HG03354 (cell line): Measurements from ENCODE around the gene MT1B.
"Not testable (repeated sequence)": the region's sequence is repeated elsewhere in the genome, so short reads cannot be mapped to it uniquely, and the experiment has no call there.

Experiments used
- ATAC-seq: cut with Tn5 transposase; IDR thresholded peaks from one replicate; pipeline ENCODE4 v1.9.1; 2021; ENCODE audit warnings: mild to moderate bottlenecking; ENCODE audit not compliant: unreplicated experiment, poor library complexity, severe bottlenecking

The MT1B gene

DNA sequence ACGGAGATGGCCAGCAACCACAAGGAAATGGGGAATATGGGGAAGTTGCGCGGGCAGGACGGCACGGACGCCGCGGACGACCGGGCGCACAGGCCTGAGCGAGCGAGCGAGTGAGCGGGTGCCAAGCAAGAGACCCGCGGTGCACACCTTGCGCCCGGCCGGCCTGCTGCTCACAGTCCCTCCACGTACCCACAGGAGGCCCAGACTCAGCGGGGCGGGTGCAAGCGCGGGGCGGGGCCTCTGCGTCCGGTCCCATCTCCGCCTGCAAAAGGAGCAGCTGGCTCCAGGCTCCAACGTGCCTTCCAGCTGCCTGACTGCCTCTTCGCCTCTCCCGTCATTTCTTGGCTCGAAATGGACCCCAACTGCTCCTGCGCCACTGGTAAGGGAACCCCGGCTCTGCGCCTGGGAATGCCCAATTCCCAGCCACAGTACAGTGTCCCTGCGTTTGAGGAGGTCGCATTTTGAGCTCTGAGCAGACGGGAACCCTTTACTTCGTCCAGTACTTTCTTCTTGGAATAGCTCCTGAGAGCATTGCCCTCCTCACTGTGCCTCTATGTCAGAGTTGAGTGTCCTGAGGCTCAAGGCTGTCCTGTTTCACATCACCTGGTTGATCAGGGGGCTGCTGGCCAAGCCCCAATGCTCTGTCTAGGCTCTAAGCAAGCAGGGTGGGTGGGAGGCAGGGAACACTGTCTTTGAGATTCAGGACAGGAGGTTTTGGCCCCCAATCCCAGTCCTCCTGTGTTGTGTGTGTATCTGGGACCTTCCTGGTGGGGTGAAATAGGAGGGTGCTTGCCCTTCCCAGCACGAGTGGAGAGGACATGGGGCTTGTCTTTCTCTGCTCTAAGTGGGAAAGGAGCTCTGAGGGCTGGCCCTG, 34.2 kb upstream of the MT1B start:
- peak; percentile 56 for ATAC-seq

DNA sequence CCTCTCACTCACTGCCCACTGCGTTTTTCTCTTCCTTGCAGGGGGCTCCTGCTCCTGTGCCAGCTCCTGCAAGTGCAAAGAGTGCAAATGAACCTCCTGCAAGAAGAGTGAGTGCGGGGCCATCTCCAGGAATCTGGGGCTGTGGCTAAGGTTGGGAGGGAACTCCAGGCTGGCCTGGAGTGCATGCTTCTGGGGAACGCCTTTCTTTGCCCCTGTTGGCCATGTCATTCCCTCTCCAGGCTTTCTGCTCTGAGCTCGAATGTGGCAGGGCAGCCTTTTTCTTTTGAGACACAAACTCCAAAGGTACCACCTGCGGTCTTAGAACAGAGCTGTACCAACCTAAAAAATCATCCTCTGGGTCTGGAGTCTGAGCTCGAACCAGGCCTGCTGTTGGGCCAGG, 33.5 kb upstream of the MT1B start:
- no peak for ATAC-seq

DNA sequence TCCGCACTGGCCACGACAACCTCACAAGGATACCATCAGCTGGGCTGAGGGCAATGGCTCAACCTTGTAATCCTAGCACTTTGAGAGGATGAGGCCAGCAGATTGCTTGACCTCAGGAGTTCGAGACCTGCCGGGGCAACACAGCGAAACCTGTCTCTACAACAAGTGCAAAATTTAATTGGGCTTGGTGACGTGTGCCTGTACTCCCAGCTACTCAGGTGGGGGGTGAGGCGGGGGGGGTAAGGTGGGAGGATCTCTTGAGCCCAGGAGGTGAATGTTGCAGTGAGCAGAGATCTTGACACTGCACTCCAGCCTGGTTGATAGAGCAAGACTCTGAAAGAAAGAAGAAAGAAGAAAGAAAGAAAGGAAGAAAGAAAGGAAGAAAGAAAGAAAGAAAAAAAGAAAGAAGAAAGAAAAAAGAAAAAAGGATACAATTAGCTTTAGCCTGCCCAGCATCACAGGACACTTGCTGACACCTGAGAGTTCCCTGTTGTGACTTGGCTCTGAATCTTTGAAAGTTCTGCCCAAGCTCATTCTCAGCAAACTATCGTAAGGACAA, 31.3 kb upstream of the MT1B start:
- ATAC-seq: no peak

DNA sequence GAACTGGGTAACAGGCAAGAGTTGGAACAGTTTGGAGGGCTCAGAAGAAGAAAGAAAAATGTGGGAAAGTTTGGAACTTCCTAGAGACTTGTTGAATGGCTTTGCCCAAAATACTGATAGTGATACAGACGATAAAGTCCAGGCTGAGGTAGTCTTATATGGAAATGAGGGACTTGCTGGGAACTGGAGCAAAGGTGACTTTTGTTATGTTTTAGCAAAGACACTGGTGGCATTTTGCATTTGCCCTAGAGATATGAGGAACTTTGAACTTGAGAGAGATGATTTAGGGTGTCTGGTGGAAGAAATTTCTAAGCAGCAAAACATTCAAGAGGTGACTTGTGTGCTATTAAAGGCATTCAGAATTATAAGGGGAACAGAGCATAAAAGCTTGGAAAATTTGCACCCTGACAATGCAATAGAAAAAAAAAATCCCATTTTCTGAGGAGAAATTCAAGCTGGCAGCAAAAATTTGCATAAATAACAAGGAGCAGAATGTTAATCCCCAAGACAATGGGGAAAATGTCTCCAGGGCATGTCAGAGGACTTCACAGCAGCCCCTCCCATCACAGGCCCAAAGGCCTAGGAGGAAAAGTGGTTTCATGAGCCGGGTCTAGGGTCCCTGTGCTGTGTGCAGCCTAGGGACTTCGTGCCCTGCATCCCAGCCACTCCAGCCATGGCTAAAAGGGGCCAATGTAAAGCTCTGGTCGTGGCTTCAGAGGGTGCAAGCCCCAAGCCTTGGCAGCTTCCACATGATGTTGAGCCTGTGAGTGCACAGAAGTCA, 29.8 kb upstream of the MT1B start:
- not testable (repeated sequence) for ATAC-seq

DNA sequence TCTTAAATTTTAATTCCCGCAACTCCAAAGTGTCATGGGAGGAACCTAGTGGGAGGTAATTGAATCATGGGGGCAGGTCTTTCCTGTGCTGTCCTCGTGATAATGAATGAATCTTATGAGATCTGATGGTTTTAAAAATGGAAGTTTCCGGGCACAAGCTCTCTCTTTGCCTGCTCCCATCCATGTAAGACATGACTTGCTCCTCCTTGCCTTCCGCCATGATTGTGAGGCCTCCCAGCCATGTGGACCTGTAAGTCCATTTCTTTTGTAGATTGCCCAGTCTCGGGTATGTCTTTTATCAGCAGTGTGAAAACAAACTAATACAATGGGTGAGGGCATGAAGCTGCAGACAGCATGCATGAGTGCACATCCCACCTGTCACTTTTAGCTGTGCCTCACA, 28.5 kb upstream of the MT1B start:
- not testable (repeated sequence) for ATAC-seq

DNA sequence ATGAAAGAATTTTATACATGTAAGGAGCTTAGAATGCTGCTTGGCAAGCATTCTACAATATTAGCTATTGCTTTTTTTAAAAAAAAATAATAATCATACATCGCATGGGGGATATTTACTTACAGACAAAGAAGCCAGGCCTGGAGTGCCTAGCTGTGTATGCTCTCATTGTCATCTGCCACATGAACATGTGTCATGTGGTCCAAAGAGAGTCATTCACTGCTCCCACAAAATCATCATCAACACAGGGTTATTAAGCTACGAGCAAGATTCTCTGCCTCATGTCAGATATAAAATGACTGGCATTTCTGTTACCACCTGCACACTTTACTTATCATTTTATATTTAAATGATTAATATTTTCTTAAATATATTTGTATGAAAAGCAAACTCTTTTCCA, 28.0 kb upstream of the MT1B start:
- ATAC-seq: no peak

DNA sequence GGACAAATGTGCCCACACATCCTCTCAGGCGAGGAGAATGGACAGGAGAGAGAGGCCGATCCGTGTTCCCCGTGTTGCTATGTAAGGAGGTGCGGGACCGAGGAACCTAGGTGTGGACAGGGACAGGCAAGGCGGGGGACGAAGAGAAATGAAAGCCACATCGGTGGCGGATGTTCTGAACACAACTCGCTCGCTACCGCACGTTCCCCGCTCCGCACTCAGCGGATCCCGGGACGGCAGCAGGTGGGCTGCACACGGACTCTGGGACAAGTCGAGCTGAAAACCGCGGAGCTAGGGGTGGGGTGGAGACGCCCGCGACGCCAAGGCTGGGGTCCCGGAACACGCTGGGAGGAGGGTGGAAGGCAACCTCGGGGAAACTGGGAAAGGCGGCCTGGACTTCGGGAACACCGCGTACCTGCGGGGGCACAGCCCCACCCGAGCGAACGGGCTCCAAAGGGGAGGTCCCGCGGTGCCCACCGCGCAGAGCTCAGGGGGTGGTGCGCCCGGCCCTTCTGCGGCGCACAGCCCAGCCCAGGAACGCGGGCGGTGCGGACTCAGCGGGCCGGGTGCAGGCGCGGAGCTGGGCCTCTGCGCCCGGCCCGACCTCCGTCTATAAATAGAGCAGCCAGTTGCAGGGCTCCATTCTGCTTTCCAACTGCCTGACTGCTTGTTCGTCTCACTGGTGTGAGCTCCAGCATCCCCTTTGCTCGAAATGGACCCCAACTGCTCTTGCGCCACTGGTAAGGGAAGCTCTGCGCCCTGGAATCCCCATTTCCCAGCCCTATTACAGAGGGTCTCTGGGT, 26.3 kb upstream of the MT1B start, which contains the start of gene MT1E:
TSS of gene MT1E (plus strand) at position 642 of the 803 bp plus-strand sequence. CDS start at position 713, 71 bp downstream.
- ATAC-seq: peak; percentile 82

DNA sequence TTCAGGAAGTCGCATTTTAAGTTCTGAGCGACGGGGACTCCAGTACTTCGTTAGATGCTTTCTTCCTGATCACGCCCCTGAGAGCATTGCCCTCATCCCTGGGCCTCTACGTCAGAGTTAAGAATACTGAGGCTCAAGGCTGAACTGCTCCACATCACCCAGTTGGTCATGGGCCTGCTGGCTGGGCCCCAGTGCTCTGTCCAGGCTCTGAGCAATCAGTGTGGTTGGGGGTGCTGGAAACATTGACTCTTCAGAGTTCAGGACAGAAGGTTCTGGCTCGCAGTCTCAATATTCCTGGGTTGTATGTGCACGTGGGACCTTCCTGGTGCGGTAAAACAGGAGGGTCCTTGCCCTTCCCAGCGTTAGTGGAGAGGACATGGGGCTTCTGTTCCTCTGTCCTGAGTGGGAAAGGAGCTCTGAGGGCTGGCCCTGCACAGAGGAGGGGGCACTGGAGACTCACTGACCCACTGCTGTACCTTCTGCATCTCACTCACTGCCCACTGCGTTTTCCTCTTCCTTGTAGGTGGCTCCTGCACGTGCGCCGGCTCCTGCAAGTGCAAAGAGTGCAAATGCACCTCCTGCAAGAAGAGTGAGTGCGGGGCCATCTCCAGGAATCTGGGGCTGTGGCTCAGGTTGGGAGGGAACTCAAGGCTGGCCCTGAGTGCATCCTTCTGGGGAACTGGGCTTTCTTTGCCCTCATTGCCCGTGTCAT, 25.6 kb upstream of the MT1B start:
- ATAC-seq: peak; percentile 19

DNA sequence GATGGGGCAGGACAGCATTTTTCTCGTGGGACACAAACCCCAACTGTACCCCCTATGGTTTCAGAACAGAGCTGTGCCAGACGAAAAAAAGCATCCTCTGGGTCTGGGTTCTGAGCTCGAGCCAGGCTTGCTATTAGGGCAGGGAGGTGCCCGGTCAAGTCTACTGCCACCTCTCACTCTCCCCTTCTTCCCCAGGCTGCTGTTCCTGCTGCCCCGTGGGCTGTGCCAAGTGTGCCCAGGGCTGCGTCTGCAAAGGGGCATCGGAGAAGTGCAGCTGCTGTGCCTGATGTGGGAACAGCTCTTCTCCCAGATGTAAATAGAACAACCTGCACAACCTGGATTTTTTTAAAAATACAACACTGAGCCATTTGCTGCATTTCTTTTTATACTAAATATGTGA, 25.0 kb upstream of the MT1B start:
- no peak for ATAC-seq

DNA sequence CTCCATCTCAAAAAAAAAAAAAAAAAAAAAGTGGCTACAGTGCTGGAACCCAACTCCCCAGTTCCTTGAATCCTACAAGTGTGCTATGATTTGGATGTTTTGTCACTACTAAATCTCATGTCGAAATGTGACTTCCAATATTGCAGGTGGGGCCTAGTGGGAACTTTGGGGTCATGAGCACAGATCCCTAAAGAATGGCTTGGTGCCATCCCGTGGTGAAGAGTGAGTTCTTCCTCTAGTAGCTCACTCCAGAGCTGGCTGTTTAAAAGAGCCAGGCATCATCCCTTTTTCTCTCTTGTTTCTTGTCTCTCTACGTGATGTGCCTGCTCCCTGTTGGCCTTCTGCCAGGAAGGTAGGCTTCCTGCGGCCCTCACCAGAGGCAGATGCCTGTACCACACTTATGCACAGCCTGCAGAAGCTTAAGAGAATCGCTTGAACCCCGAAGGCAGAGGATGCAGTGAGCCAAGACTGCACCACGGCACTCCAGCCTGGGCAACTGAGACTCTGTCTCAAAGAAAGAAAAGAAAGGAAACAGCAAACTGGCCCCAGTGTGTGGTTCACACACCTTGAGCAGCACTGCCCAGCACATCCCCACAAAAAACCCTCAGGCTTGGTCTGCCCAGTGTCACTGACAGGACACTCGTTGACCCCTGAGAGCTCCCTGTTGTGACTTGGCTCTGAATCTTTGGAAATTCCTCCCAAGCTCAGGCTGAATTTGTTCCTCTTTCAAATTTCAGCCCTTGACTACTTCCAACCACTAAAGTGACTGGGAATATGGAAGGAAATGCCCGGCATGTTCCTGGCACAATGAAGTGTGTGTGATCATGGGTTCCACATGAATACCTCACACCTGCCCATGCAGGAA, 23.0 kb upstream of the MT1B start:
- ATAC-seq: no peak

DNA sequence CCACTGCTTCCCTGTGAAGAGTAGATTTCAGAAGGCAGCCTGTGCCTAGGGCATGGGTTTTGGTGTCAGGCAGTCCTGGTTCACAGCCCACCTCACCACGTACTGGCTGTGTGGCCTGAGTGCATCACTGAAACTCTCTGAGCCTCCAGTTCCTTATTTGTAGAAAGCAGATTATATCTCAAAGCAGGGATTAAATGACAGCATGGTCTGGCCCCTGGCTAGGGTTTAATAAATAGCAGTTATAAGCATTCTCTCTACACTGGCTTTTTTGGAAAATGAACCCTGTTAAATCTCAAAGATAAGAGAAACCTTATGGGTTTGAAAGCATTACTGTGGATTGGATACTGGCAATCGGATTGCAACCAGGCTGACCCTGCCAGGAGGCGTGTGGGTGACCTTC, 22.2 kb upstream of the MT1B start:
- ATAC-seq: no peak

DNA sequence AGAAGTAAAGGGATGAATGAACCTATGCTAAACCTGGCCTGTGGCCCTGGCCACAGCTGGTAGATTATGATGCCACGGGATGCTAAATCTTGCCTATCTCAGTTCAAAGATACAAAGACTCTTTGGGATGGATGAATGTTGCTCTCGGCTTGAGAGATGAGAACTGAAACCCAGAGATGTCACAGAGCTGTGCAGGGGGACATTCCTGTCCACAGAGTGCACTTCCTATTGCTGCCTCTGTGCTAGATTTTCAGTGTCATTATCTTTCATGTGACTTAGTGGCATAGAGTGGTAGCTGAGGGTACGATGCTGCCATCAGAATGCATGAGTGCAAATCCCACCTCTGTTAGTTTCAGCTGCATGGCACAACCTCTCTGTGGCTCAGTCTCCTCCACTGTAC, 21.6 kb upstream of the MT1B start:
- ATAC-seq: peak; percentile 67

DNA sequence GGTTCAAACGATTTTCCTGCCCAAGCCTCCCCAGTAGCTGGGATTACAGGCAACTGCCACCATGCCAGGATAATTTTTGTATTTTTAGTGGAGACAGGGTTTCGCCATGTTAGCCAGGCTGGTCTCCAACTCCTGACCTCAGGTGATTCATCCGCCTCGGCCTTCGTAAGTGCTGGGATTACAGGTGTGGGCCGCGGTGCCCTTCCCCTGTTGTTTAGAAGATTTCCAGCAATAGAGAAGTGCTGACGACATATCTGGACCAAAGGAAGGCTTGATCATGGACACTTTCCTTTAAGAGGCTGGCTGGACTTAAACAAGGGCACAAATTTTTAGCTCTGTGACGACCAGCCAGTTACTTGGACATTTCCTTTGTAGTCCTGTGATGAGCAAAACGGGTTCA, 20.5 kb upstream of the MT1B start:
- ATAC-seq: no peak

DNA sequence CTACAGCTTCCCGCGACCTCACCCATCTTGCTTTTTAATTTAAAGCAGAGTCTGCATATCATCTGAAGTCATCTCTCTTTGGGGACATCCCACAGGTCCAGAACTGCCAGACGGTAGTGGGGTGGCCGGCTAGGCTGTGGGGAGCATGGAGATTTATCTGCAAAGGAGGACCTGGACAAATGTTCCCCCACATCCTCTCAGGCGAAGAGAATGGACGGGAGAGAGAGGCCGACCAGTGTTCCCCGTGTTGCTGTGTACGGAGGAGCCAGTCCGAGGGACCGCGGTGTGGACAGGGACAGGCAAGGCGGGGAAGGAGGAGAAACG, 19.9 kb upstream of the MT1B start:
- no peak for ATAC-seq

DNA sequence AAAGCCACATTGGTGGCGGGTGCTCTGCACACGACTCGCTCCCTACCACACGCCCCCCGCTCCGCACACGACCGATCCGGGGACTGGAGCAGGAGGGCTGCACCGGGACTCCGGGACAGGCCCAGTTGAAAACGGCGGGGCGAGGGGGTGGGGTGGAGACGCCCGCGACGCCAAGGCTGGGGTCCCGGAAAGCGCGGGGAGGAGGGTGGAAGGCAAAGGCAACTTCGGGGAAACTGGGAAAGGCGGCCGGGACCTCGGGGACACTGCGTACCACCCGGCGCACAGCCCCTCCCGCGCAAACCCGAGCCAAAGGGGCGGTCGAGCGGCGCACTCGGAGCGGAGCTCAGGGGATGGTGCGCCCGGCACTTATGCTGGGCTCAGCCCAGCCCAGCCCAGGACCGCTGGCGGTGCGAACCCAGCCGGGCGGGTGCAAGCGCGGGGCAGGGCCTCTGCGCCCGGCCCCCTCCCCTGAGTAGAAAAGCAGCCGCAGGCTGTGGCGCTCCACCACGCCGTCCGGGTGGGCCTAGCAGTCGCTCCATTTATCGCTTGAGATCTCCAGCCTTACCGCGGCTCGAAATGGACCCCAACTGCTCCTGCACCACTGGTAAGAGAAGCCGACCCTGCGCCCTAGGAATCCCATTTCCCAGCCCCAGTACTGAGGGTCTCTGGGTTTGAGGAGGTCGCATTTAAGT, 19.4 kb upstream of the MT1B start, which contains the start of gene MT1M:
TSS of gene MT1M (plus strand) at position 504 of the 692 bp plus-strand sequence. CDS start at position 577, 73 bp downstream.
- ATAC-seq: no peak

DNA sequence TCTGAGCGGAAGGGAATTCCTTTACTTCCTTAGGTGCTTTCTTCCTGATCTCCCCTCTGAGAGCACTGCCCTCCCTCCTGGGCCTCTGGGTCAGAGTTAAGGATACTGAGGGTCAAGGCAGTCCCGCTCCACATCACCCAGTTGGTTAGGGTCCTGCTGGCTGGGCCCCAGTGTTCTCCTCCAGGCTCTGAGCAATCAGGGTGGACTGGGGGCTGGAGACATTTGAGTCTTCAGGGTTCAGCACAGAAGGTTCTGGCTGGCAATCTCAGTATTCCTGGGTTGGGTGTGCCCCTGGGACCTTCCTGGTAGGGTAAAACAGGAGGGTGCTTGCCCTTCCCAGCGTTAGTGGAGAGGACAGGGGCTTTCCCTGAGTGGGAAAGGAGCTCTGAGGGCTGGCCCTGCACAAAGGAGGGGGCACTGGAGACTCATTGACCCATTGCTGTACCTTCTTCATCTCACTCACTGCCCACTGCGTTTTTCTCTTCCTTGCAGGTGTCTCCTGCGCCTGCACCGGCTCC, 18.8 kb upstream of the MT1B start:
- no peak for ATAC-seq

DNA sequence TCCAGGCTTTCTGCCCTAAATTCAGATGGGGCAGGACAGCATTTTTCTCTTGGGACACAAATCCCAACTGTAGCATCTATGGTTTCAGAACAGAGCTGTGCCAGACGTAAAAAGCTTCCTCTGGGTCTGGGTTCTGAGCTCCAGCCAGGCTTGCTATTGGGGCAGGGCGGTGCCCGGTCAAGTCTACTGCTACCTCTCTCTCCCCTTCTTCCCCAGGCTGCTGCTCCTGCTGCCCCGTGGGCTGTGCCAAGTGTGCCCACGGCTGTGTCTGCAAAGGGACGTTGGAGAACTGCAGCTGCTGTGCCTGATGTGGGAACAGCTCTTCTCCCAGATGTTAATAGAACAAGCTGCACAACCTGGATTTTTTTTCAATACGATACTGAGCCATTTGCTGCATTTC, 18.2 kb upstream of the MT1B start:
- no peak for ATAC-seq
